Testis (tissue), 3 donors: ENCODE measurements around the gene UBAC2. TPM values are rescaled to one million over a fixed set of nuclear protein-coding genes. Genes with fewer than 3 reads are reported as not detected.

ENCODE experiments used
- DNase-seq: peaks from one replicate; pipeline ENCODE4 v3.0.0-alpha.2; 2019
- H3K27ac ChIP-seq, 2 donors: fragments of 200-600 bp; sonication (generic); one replicate each; pipeline ENCODE4 v1.5.1; 2019
- H3K27me3 ChIP-seq: fragments of 200-600 bp; sonication (generic); one replicate; pipeline ENCODE4 v1.5.1; 2019
- H3K36me3 ChIP-seq: fragments of 200-600 bp; sonication (generic); one replicate; pipeline ENCODE4 v1.5.1; 2017; ENCODE audit warnings: low read depth; ENCODE audit errors: missing control alignments
- H3K4me1 ChIP-seq: fragments of 200-600 bp; sonication (generic); one replicate; pipeline ENCODE4 v1.5.1; 2019
- H3K4me3 ChIP-seq, 2 donors: fragments of 200-600 bp; sonication (generic); one replicate each; pipeline ENCODE4 v1.5.1; 2017 to 2019
- H3K9me3 ChIP-seq: fragments of 200-600 bp; sonication (generic); one replicate; pipeline ENCODE4 v1.5.1; 2017
- CTCF ChIP-seq, 3 experiments: fragments of 450-650 bp in 2 of 3; fragments of 200-600 bp in 1 of 3; sonication (generic) in 1 of 3; IDR thresholded peaks; one replicate each; pipeline ENCODE4 v1.5.1; 2016 to 2019; ENCODE audit warnings: antibody characterized with exemption in 3 of 3, mild to moderate bottlenecking in 2 of 3, moderate library complexity in 1 of 3
- POLR2A ChIP-seq: fragments of 450-650 bp; IDR thresholded peaks from one replicate; pipeline ENCODE4 v1.6.1; 2017; ENCODE audit warnings: antibody characterized with exemption, mild to moderate bottlenecking, moderate library complexity
- WGBS, 2 donors: methylation state at CpG; one replicate each; pipeline ENCODE4 v1.1.5; 2018; 5-methylcytosine and 5-hydroxymethylcytosine counted together
- intact Hi-C: fragments of 100-400 bp; cut with DNase I; formaldehyde crosslinking; loops from one replicate; pipeline ENCODE4 v1.15.1; 2023; ENCODE audit warnings: low total_unique reads
- polyA plus RNA-seq: library from polyadenylated mRNA; stranded (reverse); fragments of 350-450 nt; fragmentation: Illumina TruSeq; extraction: RNeasy Lipid Tissue Mini Kit (QIAGEN cat#74804); gene quantifications from one replicate; pipeline ENCODE4 v1.2.3, GENCODE V29; 2014; ENCODE audit warnings: low read depth, low replicate concordance; ENCODE audit not compliant: insufficient read depth
- total RNA-seq, 2 donors: library from RNA; depleted of rRNA; stranded (reverse); fragments of >200 nt; gene quantifications; one replicate each; pipeline ENCODE4 v1.2.3, GENCODE V29; 2016

UBAC2 gene
- total and polyA plus RNA-seq, 3 donors from 2014 or later = 85.5 to 147 (median 93.0) TPM

- DNase-seq = no peak
- no peaks in the 10 kb centered on the region for H3K9me3 ChIP-seq
- H3K4me1 ChIP-seq = peaks cover 27% of the 10 kb centered on the region
- 35 to 47% methylated on average over 15 of the region's 15 CpGs for WGBS, 2 donors
- intact Hi-C loops = no loop called here
- H3K4me3 ChIP-seq = no peak overlapping the region
- no peaks in the 10 kb centered on the region for H3K36me3 ChIP-seq
- TF ChIP-seq POLR2A (no peak), CTCF (IDR thresholded peaks at IDR 0.05) (no peak)
- H3K27ac ChIP-seq = peak overlapping the region; percentile 36 to 44
- no peaks in the 10 kb centered on the region for H3K27me3 ChIP-seq
These were observed 213.7 kb downstream of the UBAC2 start for GRCh38 chr13:99414048-99414995.

GRCh38 chr13:99415014-99415650 lies 214.5 kb downstream of the UBAC2 start:
- intact Hi-C loops = no loop called here
- WGBS, 2 donors = 68 to 75% methylated on average over 13 of the region's 13 CpGs
- DNase-seq = no peak

GRCh38 chr13:99415851-99416331 lies 215.2 kb downstream of the UBAC2 start:
- H3K27me3 ChIP-seq = no peaks in the 10 kb centered on the region
- H3K27ac ChIP-seq = peak overlapping the region in 1 of 2 donors; percentile 41
- no peaks in the 10 kb centered on the region for H3K9me3 ChIP-seq
- peaks cover 27% of the 10 kb centered on the region for H3K4me1 ChIP-seq
- WGBS, 2 donors = 84 to 92% methylated on average over 6 to 14 of the region's 14 CpGs
- no peak for DNase-seq
- H3K36me3 ChIP-seq = no peaks in the 10 kb centered on the region
- intact Hi-C loops = no loop called here
- TF ChIP-seq POLR2A = no peak
- no peak for TF ChIP-seq CTCF (IDR thresholded peaks at IDR 0.05)
- H3K4me3 ChIP-seq = no peak overlapping the region

More at GRCh38 chr13:99415014-99415650, 214.5 kb downstream of the UBAC2 start:
- H3K27ac ChIP-seq = peak overlapping the region in 1 of 2 donors; percentile 41
- TF ChIP-seq CTCF (IDR thresholded peaks at IDR 0.05) = no peak
- TF ChIP-seq POLR2A = no peak
- no peak overlapping the region for H3K4me3 ChIP-seq
- no peaks in the 10 kb centered on the region for H3K36me3 ChIP-seq
- peaks cover 27% of the 10 kb centered on the region for H3K4me1 ChIP-seq
- no peaks in the 10 kb centered on the region for H3K27me3 ChIP-seq
- H3K9me3 ChIP-seq = no peaks in the 10 kb centered on the region

GRCh38 chr13:99416411-99417121 lies 215.9 kb downstream of the UBAC2 start:
- H3K27ac ChIP-seq = peak overlapping the region in 1 of 2 donors; percentile 41
- DNase-seq = peak; percentile 31
- H3K4me1 ChIP-seq = peaks cover 27% of the 10 kb centered on the region
- no peaks in the 10 kb centered on the region for H3K36me3 ChIP-seq
- no peak overlapping the region for H3K4me3 ChIP-seq
- no peak for TF ChIP-seq POLR2A
- TF ChIP-seq CTCF (IDR thresholded peaks at IDR 0.05) = no peak
- H3K27me3 ChIP-seq = no peaks in the 10 kb centered on the region
- intact Hi-C loops = no loop called here
- H3K9me3 ChIP-seq = no peaks in the 10 kb centered on the region
- WGBS, 2 donors = 76 to 79% methylated on average over 18 to 24 of the region's 24 CpGs
